ENCODE measurements around the gene DGLUCY. TPM values are rescaled to one million over a fixed set of nuclear protein-coding genes. Genes with fewer than 3 reads are reported as not detected.

Gene DGLUCY
- total and polyA plus RNA-seq, 4 donors = 17.9 to 58.1 (median 24.9) TPM

GRCh38 chr14:91108941-91109611 lies 4.8 kb upstream of the DGLUCY start:
- no peak for TF ChIP-seq FOXA1 (IDR thresholded peaks at IDR 0.05)
- no peak for TF ChIP-seq FOXA2 (IDR thresholded peaks at IDR 0.05)
- no peak for TF ChIP-seq HNF4G (IDR thresholded peaks at IDR 0.05)
- no peak for TF ChIP-seq RXRA (IDR thresholded peaks at IDR 0.05)
- no peak for TF ChIP-seq YY1 (IDR thresholded peaks at IDR 0.05)
- no peak for TF ChIP-seq REST (IDR thresholded peaks at IDR 0.05)
- no peak for TF ChIP-seq NR2F2 (IDR thresholded peaks at IDR 0.05)
- no peak for TF ChIP-seq EGR1 (IDR thresholded peaks at IDR 0.05; ENCODE audit: low read depth in 2 of 2)
- TF ChIP-seq ZBTB33 (IDR thresholded peaks at IDR 0.05) = no peak
- TF ChIP-seq JUND (IDR thresholded peaks at IDR 0.05) = no peak
- H3K9me3 ChIP-seq (ENCODE audit: control insufficient read depth in 4 of 4, low read length in 3 of 4) = no peaks in the 10 kb centered on the region
- H3K27me3 ChIP-seq (ENCODE audit: control insufficient read depth in 4 of 4, insufficient read depth in 4 of 4, low read length in 3 of 4) = no peaks in the 10 kb centered on the region
- no peak overlapping the region for H3K9ac ChIP-seq (ENCODE audit: low read depth in 1 of 2, low read length in 2 of 2)
- H3K27ac ChIP-seq (ENCODE audit: low read depth in 1 of 2, low read length in 2 of 2) = peak overlapping the region in 1 of 2 donors; percentile 20
- H3K36me3 ChIP-seq (ENCODE audit: control insufficient read depth in 4 of 4, insufficient read depth in 3 of 4, low read depth in 1 of 4, low read length in 3 of 4) = no peaks in the 10 kb centered on the region
- H3K4me3 ChIP-seq (ENCODE audit: low read depth in 1 of 3, low read length in 3 of 3) = no peak overlapping the region
- WGBS = 76% methylated on average over 7 of the region's 7 CpGs
- DNase-seq (ENCODE audit: low spot score) = no peak
- H3K4me1 ChIP-seq (ENCODE audit: control insufficient read depth in 4 of 4, insufficient read depth in 4 of 4, low read length in 3 of 4) = peaks cover 0 to 9% (median 7%) of the 10 kb centered on the region in 4 donors

- no peak for DNase-seq (ENCODE audit: low spot score)
- H3K36me3 ChIP-seq (ENCODE audit: control insufficient read depth in 4 of 4, insufficient read depth in 3 of 4, low read depth in 1 of 4, low read length in 3 of 4) = no peaks in the 10 kb centered on the region
- no peaks in the 10 kb centered on the region for H3K27me3 ChIP-seq (ENCODE audit: control insufficient read depth in 4 of 4, insufficient read depth in 4 of 4, low read length in 3 of 4)
- no peaks in the 10 kb centered on the region for H3K9me3 ChIP-seq (ENCODE audit: control insufficient read depth in 4 of 4, low read length in 3 of 4)
- TF ChIP-seq RAD21 (IDR thresholded peaks at IDR 0.05) (no peak), CTCF (IDR thresholded peaks at IDR 0.05; ENCODE audit: low read depth, low read length, missing input control) (no peak), JUND (IDR thresholded peaks at IDR 0.05) (no peak), YY1 (IDR thresholded peaks at IDR 0.05) (no peak), REST (IDR thresholded peaks at IDR 0.05) (no peak)
- 94% methylated on average over 1 of the region's 1 CpG for WGBS
- H3K27ac ChIP-seq (ENCODE audit: low read depth in 1 of 2, low read length in 2 of 2) = no peak overlapping the region
- H3K4me1 ChIP-seq (ENCODE audit: control insufficient read depth in 4 of 4, insufficient read depth in 4 of 4, low read length in 3 of 4) = peaks cover 4 to 29% (median 23%) of the 10 kb centered on the region in 4 donors
- H3K4me3 ChIP-seq (ENCODE audit: low read depth in 1 of 3, low read length in 3 of 3) = no peak overlapping the region
- no peak overlapping the region for H3K9ac ChIP-seq (ENCODE audit: low read depth in 1 of 2, low read length in 2 of 2)
These were observed 2.4 kb upstream of the DGLUCY start for GRCh38 chr14:91111443-91111842.

Measured in liver (tissue), 9 donors.